Measurements from ENCODE around the gene PTPN14.

DNA sequence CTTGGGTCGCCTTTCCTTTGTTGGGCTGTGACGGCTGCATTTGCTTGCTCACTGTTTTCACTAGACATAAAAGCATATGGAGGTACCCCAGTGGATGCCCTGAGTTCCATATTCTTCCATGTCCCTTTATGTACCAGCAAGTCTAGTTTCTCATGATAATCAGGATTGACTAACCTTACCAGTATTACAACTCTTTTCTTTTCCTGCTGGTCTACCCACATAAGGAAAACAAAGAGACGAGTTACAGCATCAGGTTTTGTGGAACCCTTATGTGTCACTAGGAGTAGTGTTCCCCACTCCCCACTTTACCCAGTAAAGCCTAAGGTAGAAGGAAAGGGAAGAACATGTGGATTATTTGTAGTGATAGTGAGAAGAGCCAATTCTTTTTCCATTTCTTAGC, 35.2 kb upstream of the PTPN14 start:
- TF ChIP-seq ZBTB7A (tag by site-specific recombination; IDR thresholded peaks at IDR 0.05; ENCODE audit: low read depth), result no peak
- TF ChIP-seq, protein P1, sequence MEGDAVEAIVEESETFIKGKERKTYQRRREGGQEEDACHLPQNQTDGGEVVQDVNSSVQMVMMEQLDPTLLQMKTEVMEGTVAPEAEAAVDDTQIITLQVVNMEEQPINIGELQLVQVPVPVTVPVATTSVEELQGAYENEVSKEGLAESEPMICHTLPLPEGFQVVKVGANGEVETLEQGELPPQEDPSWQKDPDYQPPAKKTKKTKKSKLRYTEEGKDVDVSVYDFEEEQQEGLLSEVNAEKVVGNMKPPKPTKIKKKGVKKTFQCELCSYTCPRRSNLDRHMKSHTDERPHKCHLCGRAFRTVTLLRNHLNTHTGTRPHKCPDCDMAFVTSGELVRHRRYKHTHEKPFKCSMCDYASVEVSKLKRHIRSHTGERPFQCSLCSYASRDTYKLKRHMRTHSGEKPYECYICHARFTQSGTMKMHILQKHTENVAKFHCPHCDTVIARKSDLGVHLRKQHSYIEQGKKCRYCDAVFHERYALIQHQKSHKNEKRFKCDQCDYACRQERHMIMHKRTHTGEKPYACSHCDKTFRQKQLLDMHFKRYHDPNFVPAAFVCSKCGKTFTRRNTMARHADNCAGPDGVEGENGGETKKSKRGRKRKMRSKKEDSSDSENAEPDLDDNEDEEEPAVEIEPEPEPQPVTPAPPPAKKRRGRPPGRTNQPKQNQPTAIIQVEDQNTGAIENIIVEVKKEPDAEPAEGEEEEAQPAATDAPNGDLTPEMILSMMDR (tag by site-specific recombination; IDR thresholded peaks at IDR 0.05), result no peak
- TF ChIP-seq, protein P2, sequence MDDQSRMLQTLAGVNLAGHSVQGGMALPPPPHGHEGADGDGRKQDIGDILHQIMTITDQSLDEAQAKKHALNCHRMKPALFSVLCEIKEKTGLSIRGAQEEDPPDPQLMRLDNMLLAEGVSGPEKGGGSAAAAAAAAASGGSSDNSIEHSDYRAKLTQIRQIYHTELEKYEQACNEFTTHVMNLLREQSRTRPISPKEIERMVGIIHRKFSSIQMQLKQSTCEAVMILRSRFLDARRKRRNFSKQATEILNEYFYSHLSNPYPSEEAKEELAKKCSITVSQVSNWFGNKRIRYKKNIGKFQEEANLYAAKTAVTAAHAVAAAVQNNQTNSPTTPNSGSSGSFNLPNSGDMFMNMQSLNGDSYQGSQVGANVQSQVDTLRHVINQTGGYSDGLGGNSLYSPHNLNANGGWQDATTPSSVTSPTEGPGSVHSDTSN (CRISPR knock-in tag; IDR thresholded peaks at IDR 0.05), result no peak
- TF ChIP-seq PRDM1 (tag by site-specific recombination; IDR thresholded peaks at IDR 0.05), result no peak
- TF ChIP-seq, protein P3, sequence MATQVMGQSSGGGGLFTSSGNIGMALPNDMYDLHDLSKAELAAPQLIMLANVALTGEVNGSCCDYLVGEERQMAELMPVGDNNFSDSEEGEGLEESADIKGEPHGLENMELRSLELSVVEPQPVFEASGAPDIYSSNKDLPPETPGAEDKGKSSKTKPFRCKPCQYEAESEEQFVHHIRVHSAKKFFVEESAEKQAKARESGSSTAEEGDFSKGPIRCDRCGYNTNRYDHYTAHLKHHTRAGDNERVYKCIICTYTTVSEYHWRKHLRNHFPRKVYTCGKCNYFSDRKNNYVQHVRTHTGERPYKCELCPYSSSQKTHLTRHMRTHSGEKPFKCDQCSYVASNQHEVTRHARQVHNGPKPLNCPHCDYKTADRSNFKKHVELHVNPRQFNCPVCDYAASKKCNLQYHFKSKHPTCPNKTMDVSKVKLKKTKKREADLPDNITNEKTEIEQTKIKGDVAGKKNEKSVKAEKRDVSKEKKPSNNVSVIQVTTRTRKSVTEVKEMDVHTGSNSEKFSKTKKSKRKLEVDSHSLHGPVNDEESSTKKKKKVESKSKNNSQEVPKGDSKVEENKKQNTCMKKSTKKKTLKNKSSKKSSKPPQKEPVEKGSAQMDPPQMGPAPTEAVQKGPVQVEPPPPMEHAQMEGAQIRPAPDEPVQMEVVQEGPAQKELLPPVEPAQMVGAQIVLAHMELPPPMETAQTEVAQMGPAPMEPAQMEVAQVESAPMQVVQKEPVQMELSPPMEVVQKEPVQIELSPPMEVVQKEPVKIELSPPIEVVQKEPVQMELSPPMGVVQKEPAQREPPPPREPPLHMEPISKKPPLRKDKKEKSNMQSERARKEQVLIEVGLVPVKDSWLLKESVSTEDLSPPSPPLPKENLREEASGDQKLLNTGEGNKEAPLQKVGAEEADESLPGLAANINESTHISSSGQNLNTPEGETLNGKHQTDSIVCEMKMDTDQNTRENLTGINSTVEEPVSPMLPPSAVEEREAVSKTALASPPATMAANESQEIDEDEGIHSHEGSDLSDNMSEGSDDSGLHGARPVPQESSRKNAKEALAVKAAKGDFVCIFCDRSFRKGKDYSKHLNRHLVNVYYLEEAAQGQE (tag by site-specific recombination; IDR thresholded peaks at IDR 0.05), result no peak
- no peak for TF ChIP-seq ZNF112 (tag by site-specific recombination; IDR thresholded peaks at IDR 0.05)
- no peak for TF ChIP-seq ZNF169 (tag by site-specific recombination; IDR thresholded peaks at IDR 0.05)
- TF ChIP-seq TRIM28 (IDR thresholded peaks at IDR 0.05; ENCODE audit: borderline replicate concordance, low read length), result no peak
- no peak for TF ChIP-seq SP2 (tag by site-specific recombination; IDR thresholded peaks at IDR 0.05)
- TF ChIP-seq ZNF19 (tag by site-specific recombination; IDR thresholded peaks at IDR 0.05; ENCODE audit: low read depth), result no peak
- TF ChIP-seq YY2 (tag by site-specific recombination; IDR thresholded peaks at IDR 0.05), result no peak
- TF ChIP-seq, protein P4, sequence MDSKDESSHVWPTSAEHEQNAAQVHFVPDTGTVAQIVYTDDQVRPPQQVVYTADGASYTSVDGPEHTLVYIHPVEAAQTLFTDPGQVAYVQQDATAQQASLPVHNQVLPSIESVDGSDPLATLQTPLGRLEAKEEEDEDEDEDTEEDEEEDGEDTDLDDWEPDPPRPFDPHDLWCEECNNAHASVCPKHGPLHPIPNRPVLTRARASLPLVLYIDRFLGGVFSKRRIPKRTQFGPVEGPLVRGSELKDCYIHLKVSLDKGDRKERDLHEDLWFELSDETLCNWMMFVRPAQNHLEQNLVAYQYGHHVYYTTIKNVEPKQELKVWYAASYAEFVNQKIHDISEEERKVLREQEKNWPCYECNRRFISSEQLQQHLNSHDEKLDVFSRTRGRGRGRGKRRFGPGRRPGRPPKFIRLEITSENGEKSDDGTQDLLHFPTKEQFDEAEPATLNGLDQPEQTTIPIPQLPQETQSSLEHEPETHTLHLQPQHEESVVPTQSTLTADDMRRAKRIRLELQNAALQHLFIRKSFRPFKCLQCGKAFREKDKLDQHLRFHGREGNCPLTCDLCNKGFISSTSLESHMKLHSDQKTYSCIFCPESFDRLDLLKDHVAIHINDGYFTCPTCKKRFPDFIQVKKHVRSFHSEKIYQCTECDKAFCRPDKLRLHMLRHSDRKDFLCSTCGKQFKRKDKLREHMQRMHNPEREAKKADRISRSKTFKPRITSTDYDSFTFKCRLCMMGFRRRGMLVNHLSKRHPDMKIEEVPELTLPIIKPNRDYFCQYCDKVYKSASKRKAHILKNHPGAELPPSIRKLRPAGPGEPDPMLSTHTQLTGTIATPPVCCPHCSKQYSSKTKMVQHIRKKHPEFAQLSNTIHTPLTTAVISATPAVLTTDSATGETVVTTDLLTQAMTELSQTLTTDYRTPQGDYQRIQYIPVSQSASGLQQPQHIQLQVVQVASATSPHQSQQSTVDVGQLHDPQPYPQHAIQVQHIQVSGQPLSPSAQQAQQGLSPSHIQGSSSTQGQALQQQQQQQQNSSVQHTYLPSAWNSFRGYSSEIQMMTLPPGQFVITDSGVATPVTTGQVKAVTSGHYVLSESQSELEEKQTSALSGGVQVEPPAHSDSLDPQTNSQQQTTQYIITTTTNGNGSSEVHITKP (tag by site-specific recombination; IDR thresholded peaks at IDR 0.05), result no peak
- no peak for TF ChIP-seq ZNF670 (tag by site-specific recombination; IDR thresholded peaks at IDR 0.05; ENCODE audit: low read depth)
- TF ChIP-seq, protein P5, sequence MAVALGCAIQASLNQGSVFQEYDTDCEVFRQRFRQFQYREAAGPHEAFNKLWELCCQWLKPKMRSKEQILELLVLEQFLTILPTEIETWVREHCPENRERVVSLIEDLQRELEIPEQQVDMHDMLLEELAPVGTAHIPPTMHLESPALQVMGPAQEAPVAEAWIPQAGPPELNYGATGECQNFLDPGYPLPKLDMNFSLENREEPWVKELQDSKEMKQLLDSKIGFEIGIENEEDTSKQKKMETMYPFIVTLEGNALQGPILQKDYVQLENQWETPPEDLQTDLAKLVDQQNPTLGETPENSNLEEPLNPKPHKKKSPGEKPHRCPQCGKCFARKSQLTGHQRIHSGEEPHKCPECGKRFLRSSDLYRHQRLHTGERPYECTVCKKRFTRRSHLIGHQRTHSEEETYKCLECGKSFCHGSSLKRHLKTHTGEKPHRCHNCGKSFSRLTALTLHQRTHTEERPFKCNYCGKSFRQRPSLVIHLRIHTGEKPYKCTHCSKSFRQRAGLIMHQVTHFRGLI (tag by site-specific recombination; IDR thresholded peaks at IDR 0.05), result no peak

All from HEK293 (cell line).